ENCODE results near the gene ZNF561. TPM values are rescaled to one million over a fixed set of nuclear protein-coding genes. Genes with fewer than 3 reads are reported as not detected.

ZNF561 gene
- total RNA-seq, 4 donors from 2014 or later: 19.4 to 30.3 (median 21.9) TPM

DNA sequence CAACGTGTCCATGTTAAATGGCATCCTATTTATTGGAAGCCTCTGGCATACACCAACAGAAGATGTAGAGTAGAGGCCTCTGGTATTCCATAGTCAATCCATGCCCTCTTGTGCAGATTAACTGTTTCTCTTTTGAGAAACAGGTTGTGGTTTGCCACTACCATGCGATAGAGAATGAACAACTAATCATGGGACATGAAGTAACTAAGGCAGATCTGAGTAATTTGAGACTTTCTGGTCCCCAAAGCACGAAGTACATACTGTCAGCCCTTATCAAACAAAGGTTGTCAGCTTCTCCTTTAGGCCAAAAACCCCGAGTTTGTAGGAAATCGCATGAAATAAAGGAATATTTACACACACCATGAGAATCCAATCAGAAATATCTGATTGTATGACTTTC, 40.3 kb downstream of the ZNF561 start:
- Histone ChIP-seq H3K27ac (no peak overlapping the region), H3K36me3 (peaks cover 0 to 63% (median 0%) of the 10 kb centered on the region in 3 donors), H3K9me3 (peaks cover 0 to 66% (median 24%) of the 10 kb centered on the region in 4 donors), H3K27me3 (no peaks in the 10 kb centered on the region), H3K4me1 (peaks cover 0 to 24% (median 4%) of the 10 kb centered on the region in 4 donors), H3K4me3 (no peak overlapping the region)
- TF ChIP-seq POLR2A (IDR thresholded peaks at IDR 0.05): no peak
- TF ChIP-seq, protein P1, sequence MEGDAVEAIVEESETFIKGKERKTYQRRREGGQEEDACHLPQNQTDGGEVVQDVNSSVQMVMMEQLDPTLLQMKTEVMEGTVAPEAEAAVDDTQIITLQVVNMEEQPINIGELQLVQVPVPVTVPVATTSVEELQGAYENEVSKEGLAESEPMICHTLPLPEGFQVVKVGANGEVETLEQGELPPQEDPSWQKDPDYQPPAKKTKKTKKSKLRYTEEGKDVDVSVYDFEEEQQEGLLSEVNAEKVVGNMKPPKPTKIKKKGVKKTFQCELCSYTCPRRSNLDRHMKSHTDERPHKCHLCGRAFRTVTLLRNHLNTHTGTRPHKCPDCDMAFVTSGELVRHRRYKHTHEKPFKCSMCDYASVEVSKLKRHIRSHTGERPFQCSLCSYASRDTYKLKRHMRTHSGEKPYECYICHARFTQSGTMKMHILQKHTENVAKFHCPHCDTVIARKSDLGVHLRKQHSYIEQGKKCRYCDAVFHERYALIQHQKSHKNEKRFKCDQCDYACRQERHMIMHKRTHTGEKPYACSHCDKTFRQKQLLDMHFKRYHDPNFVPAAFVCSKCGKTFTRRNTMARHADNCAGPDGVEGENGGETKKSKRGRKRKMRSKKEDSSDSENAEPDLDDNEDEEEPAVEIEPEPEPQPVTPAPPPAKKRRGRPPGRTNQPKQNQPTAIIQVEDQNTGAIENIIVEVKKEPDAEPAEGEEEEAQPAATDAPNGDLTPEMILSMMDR (IDR thresholded peaks at IDR 0.05): no peak
- no peak for TF ChIP-seq EP300 (IDR thresholded peaks at IDR 0.05)
- no peak for DNase-seq (ENCODE audit: low spot score in 2 of 2)
- WGBS, 2 donors: 89 to 90% methylated on average over 5 of the region's 5 CpGs

DNA sequence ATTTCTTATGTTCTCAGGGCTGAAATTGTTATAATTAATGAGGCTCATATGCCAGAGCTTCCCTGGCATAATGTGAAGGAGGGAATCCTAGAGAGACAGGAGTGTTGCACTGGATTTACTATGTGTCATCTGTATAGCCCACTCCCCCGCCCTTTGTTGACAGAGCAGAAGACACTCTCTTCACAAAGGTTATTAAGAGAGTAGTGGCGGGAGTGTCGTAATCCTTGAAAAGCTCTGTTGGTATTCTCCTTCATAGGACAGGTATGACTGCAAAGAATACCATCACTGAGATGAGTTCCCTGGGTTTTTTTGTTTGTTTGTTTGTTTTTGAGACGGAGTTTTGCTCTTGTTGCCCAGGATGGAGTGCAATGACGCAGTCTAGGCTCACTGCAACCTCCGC, 50.8 kb downstream of the ZNF561 start:
- no peaks in the 10 kb centered on the region for H3K27me3 ChIP-seq
- H3K4me1 ChIP-seq: no peaks in the 10 kb centered on the region
- peaks cover 17 to 100% (median 69%) of the 10 kb centered on the region in 4 donors for H3K9me3 ChIP-seq
- WGBS, 2 donors: 97 to 98% methylated on average over 6 of the region's 6 CpGs
- no peak overlapping the region for H3K4me3 ChIP-seq
- no peak overlapping the region for H3K27ac ChIP-seq
- DNase-seq (ENCODE audit: low spot score in 2 of 2): no peak
- TF ChIP-seq EP300 (IDR thresholded peaks at IDR 0.05): no peak
- H3K36me3 ChIP-seq: peaks cover 13 to 99% (median 38%) of the 10 kb centered on the region in 3 donors

DNA sequence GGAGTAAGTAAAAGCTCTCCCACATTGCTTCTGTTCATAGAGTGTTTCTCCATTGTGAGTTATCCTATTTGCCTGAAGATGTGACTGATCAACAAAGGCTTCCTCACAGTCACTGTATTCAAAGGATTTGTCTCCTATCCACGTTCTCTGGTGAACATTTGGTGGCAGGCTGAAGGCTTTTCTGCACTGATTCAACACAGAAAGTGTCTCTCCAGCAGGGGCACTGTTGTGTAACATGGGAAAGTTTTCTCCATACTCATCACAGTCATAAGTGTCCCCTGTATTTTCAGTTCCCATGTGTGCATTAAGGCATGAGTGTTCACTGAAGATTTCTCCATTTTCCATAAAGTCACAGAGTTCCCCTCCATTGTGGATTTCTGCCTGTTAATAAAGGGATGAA, 54.3 kb downstream of the ZNF561 start:
- Histone ChIP-seq H3K4me1 (no peaks in the 10 kb centered on the region), H3K36me3 (peaks cover 21 to 100% (median 49%) of the 10 kb centered on the region in 3 donors), H3K9me3 (peaks cover 13 to 100% (median 70%) of the 10 kb centered on the region in 4 donors), H3K27me3 (no peaks in the 10 kb centered on the region), H3K4me3 (no peak overlapping the region), H3K27ac (no peak overlapping the region)
- no peak for TF ChIP-seq EP300 (IDR thresholded peaks at IDR 0.05)
- TF ChIP-seq, protein P1 (IDR thresholded peaks at IDR 0.05): no peak
- no peak for TF ChIP-seq POLR2A (IDR thresholded peaks at IDR 0.05)
- DNase-seq (ENCODE audit: low spot score in 2 of 2): no peak
- WGBS, 2 donors: 92 to 95% methylated on average over 1 of the region's 1 CpG

DNA sequence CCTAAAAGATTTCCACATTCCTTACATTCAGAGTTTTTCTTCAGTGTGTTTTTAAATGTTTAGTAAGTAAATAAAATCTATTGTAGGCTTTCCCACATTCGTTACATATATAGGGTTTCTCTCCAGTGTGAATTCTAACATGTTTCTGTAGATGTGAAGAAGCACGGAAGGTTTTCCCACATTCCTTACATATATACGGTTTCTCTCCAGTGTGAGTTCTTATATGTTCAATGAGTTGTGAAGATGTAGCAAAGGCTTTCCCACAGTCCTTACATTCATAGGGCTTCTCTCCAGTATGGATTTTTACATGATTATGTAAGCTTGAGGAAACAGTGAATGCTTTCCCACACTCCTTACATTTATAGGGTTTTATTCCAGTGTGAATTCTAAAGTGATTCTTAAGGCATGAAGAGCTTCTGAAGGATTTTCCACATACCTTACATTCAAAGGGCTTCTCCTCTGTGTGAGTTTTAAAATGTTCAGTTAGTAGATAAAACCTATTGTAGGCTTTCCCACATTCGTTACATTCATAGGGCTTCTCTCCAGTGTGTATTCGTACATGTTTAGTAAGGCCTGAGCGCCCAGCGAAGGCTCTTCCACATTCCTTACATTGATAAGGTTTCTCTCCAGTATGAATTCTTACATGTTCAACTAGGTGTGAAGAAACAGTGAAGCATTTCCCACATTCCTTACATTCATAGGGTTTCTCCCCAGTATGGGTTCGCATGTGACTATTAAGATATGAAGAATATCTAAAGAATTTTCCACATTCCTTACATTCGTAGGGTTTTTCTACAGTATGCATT, 54.9 kb downstream of the ZNF561 start:
- Histone ChIP-seq H3K4me1 (no peaks in the 10 kb centered on the region), H3K4me3 (no peak overlapping the region), H3K36me3 (peaks cover 21 to 100% (median 54%) of the 10 kb centered on the region in 3 donors), H3K27ac (no peak overlapping the region), H3K27me3 (no peaks in the 10 kb centered on the region), H3K9me3 (peaks cover 13 to 100% (median 70%) of the 10 kb centered on the region in 4 donors)
- no peak for TF ChIP-seq EP300 (IDR thresholded peaks at IDR 0.05)
- no peak for TF ChIP-seq POLR2A (IDR thresholded peaks at IDR 0.05)
- TF ChIP-seq, protein P1 (IDR thresholded peaks at IDR 0.05): no peak
- 96 to 97% methylated on average over 9 of the region's 9 CpGs for WGBS, 2 donors
- no peak for DNase-seq (ENCODE audit: low spot score in 2 of 2)

Other genes with a start within 250 kb of the ZNF561 start
- 10 to 100 TPM; 22.6 to 38.6 (median 30.7) TPM for gene ZNF266, start 185.7 kb downstream of the ZNF561 start, total RNA-seq
- not detected for gene ZNF560, start 122.6 kb downstream of the ZNF561 start, total RNA-seq
- 10 to 100 TPM; 10.5 to 13.7 (median 12.8) TPM for gene ZNF426, start 82.6 kb downstream of the ZNF561 start, total RNA-seq
- gene ZNF121, start 36.7 kb downstream of the ZNF561 start, total RNA-seq: 10 to 100 TPM; 27.4 to 39.8 (median 32.2) TPM
- gene ZNF562, start 53.9 kb upstream of the ZNF561 start, total RNA-seq: 10 to 100 TPM; 17.9 to 31.6 (median 24.5) TPM
- gene ZNF846, start 147.5 kb upstream of the ZNF561 start, total RNA-seq: 10 to 100 TPM; 20.8 to 36.9 (median 26.8) TPM
- gene FBXL12, start 197.8 kb upstream of the ZNF561 start, total RNA-seq: 10 to 100 TPM; 26.2 to 42.7 (median 36.6) TPM
- gene UBL5, start 206.7 kb upstream of the ZNF561 start, total RNA-seq: 100 to 1,000 TPM; 349 to 599 (median 515) TPM
- 100 to 1,000 TPM in 2 of 4 donors, 10 to 100 TPM in 2; 90.6 to 124 (median 103) TPM for gene PIN1, start 214.1 kb upstream of the ZNF561 start, total RNA-seq

Measured in tibial nerve (tissue), 4 donors.